HG03097 (cell line): ENCODE measurements around the gene ARHGDIG.

Experiments
- ATAC-seq: cut with Tn5 transposase; IDR thresholded peaks from one replicate; pipeline ENCODE4 v1.9.1; 2021; ENCODE audit not compliant: unreplicated experiment, low FRiP score

The ARHGDIG gene

DNA sequence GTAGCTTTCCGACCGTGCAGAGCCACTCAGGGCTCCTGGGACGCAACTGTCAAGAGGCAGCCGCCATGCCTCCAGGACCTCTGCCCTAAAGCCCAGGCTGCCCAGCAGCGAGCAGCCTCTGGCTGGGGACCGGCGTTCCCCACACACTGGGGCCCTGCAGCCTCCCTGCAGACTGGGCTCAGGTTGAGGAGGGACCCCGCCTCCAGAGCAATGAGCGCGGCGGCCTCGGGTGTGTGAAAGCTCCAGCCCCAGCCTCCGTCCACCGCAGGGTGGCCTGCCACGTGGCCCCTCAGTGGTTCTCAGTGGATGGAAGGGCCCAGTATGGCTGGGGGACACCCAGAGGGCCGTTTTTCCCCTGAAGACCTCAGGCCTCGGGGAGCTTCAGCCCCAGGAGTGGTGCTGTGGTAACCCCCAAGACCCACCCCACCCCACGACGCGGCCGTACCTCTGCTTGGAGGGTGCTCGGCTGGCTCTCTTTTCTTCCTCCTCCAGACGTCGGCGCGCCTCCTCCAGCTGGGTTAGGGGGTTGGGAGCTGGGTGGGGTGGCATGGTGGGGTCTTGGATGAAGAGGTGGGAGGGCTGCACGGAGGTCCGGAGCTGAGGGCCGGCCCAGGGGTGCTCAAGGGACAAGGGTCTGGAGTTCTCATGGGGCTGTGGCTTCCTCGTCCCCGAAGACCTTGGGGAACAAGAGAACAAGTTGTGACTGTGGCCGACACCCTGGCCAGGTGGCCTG, 12.8 kb downstream of the ARHGDIG start:
- ATAC-seq = no peak

DNA sequence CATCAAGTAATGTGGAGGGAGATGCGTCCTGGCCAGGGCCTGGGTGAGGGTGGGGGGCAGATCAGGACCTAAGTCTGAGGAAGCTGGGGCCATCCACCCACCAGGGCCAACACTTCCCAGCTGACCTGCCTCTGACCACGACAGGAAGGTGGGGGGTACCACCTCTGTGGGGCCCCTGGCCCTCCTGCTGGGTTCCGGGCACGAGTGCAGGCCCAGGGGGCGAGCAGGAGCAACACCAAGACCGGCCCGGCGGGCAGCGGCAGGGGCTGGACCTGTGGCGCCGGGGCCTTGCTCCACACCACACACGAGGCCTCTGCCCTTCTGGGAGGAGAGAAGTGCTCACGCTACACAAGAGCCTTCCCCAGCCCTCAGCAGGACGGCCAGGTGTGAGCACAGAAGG, 15.9 kb downstream of the ARHGDIG start:
- no peak for ATAC-seq

DNA sequence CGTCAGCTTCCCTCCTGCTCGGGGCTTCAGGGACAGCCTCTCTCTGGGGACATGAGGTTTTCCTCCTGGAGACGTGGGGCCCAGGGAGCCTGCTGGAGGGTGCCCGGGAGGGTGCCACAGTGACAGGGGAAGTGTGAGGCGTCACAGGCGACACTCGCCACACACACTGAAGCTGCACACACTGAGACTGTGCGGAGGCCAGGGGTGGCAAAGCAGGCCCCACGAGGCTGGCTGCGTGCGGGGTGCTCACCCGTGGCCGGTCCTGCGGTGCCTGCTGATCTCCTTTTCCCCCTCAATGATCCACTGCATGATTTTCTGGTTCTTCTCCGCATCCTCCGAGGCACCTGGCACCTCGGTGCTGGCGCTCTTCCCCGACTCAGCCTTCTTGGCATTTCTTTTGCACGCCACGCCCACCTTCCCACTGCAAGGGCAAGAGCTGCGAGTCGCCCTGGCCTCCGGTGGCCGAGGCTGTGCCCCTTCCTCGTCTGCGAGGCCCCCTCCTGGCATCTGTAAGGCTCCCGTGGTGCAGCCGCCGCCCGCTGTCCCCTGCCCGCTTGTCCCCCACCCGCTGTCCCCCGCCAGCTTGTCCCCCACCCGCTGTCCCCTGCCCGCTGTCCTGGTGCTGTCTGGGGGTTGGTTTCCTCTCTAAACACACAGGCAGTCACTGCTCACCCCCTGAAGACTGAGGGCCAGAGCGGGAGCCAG, 16.6 kb downstream of the ARHGDIG start:
- no peak for ATAC-seq

DNA sequence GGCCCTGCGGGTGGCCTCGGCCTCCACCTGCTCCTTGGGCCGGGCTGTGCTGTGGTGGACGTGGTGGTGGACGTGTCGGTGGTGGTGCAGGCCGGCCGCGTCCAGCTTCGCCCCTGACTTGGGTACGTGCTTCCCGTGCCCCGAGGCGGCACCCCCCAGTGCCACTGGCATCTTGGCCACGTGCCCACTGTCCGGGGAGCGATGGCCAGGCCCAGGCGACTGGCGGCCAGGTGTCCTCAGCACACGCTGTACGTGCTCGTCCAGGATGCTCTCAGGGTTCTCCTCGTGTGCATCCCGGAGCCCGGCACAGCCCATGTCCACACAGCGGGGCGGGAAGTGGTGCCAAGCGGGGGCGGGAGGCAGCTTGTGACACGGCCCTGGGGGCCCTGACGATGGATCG, 17.4 kb downstream of the ARHGDIG start:
- ATAC-seq = no peak

DNA sequence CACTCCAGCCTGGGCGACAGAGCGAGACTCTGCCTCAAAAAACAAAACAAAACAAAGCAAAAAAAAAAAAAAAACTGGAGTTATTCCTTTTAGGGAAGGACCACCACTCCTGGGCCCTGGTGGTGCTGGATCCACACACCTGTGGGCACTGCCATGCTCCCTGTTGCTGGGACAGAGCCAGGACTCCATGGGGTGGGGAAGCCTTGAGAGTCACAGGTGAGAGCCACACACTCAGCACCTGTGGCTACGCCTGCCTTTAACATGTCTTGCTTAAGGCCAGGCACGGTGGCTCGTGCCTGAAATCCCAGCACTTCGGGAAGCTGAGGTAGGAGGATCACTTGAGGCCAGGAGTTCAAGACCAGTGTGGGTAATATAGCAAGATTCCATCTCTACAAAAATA, 20.8 kb downstream of the ARHGDIG start:
- ATAC-seq = no peak

DNA sequence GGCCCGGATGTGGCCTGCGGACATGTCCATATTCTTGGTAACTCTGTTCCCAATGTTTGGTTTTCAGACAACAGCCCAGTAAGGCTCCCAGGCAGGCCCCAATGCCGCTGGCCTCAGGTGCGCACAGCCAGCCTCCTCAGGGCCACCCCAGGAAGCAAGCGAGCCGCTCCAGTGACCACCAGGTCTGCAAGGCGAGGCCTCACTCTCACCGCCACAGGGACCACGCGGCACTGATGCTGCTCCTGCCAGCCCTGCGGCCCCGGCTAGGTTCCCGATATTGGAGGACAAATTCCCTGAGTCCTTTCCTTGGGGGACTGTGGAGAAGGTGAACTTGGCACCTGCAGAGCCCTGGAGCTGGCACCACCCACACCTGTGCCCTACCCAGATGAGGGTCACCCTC, 21.6 kb downstream of the ARHGDIG start:
- ATAC-seq = no peak

DNA sequence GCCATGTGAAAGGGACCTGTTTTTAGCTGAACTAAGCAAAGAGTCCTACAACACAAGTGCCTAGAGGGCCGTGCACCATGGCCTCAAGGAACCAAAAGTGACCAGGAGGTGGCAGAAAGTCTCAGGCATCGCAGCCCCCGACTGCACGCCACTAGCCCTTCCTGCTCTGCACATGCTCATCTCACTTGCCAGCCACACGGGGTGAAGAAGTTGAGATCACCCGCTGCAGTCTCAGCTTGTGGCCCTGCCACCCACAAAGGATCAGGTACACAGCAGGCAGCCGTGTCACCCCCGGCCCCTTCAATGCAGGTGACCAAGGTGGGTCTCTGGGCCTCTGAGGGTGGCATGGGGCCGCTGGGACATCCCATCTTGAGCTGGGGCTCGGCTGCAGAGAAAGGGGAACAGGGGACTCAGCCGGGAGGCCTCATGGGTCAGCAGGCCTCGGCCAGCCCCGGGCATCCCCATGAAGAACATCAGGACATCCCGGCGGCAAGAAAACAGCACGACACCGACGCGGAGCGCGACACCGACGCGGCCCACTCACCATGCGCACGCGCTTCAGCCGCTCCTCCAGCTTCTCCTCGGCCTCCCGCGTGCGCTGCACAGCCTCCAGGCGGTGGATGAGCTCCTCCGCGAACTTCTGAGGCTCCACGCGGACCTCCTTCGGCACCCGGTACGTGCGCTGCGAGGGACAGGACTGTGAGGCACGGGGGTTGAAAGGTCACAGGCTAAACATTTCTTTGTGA, 23.5 kb downstream of the ARHGDIG start:
- no peak for ATAC-seq

DNA sequence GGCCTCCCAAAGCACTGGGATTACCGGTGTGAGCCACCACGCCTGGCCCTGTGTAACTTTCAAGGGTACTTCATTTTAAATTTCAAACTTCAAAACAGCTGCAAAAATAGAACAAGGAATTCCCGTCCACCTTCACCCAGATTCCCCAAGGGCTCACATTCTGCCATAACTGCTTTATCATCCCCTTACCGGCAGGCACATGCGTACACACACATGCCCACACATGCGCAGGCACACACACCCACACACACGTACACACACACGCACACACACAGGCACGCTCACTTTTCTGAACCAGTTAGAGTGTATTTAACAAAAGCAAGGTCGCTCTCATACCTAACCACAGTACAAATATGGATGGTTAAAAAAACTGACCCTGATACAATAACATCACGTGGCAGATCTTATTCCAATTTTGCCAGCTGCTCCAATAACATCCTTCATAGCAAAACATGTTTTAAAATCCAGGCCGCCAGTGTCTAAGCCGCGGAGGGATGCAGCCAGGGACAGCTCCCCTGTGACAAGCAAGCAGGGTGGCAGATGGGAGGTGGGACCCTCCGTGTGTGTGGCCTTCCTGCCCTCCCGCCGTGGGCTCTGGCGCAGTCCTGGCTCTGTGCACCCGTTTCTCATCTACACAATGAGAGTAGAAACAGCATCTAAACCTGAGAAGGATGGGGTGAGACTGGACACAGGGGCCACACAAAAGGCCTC, 25.7 kb downstream of the ARHGDIG start:
- ATAC-seq = no peak

DNA sequence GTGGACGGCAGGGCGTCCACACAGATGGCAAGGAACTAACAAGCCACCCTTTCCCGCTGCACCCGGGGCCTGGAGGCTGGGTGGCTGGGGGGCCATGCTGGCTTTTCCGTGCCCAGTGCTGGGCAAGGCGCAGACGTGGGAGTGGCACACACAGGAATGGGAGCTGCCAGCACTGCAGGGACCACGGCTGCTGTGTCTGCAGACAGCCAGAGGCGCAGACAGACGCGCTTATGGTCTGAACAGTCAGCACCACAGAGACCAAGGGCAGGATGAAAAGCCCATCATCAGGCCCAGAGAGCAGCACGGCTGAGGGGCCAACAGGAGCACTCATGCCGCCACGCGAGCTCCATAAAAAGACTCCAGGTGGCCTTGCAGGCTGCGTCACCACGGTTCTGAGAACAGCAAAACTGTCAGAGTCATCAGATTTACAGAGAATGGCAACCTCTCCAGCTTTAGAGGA, 26.6 kb downstream of the ARHGDIG start:
- no peak for ATAC-seq

DNA sequence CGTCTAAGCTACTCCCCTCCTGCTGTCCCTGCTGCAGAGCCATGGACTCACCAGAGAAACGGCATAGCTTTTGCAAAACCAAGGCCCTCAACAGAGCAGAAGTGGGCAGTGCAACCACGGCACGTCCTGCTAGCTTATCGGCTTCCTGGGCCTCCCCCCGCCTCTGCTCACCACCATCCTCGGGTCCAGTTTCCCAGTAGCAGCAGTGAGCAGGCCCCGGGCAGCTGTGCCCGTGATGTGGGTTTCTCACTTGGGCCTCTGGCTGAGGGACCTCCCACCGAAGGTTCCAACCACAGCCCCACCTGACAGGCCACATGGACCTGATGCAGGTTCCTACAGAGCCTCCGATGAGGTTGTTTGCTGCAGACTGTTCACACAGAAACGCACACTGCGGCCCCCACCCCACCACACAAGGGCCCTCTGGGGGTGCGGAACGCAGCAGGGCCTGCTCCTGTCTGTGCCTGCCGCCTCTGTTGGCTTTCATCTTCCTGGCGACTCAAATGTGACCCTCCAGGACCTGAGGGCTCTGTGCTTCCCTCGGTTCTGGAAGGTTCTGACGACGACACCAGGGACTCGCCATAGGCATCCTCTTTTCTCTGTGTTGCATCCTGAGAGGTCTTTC, 27.4 kb downstream of the ARHGDIG start:
- ATAC-seq = no peak

DNA sequence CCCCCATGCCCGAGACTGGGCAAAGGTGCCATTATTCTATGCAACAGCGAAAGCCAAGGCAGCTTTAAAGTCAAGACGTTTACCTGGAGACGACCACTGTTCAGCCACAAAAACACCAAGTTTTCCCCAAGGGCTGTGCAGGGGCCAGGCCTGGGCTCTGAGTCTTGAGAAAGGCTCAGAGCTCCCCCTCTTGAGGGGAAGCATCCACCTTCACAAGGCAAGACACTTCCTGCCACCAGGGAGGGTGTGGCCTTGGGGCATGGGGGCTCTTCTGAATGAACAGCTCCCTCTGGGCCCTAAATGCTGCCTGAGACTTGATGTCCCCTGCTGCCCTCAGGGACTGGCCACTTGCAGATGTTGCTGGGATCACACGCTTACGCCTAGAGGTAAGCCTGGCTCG, 29.1 kb downstream of the ARHGDIG start:
- no peak for ATAC-seq

DNA sequence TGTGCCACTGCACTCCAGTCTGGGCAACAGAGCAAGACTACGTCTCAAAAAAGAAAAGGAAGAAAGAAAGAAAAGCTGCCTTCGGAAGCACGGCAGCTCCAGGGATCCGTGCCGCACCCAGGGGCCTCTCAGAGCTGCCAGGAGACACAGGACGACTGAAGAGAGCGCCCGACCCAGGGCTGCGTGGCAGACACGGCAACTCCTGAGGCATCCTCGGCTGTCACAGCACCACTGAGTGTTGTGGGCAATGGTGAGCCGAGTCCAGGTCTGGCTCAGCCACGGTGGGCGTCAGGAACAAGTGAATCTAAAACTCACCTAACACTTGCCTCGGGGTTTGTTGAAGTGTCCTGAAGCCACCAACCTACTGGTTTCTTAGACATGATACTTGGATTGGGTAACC, 31.3 kb downstream of the ARHGDIG start:
- ATAC-seq = no peak

DNA sequence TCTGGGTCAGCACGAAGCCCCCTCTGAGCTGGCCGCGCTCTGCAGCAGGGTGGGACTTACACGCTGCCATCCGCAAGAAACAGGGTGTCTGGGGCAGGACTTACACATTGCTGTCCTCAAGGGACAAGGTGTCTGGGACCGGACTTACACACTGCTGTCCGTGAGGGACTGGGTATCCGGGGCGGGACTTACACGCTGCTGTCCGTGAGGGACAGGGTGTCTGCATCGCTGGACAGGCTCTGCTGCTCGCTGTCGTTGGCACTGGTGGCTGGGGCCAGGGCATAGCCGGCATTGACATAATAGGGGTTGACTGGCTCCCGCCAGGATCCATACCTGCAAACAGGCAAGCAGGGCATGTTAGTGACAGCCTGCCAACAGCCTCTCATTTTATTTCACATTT, 34.0 kb downstream of the ARHGDIG start:
- ATAC-seq = no peak

DNA sequence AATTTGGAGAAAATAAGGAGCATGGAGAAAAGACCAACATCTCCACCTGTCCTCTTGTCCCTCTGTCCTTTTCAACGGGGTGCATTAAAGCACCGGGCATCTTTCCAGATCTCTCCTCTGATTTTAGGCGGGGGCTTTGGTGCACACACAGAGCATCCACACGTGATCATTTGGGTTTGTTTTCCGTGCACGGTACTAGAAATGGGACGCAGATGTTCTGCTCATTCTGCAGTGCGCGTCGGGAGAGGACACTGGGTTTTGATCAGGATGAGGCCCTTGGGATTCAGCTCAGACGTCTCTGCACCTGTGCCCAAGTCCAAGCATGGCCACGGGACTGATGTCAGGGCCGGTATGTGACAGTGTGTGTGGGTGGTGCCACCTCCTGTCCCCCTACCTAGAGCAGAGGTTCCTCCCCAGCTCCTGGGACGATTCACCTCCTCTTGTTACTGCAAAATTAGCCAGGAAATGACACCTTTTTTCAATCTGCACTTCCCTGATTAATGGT, 34.5 kb downstream of the ARHGDIG start:
- ATAC-seq = no peak

DNA sequence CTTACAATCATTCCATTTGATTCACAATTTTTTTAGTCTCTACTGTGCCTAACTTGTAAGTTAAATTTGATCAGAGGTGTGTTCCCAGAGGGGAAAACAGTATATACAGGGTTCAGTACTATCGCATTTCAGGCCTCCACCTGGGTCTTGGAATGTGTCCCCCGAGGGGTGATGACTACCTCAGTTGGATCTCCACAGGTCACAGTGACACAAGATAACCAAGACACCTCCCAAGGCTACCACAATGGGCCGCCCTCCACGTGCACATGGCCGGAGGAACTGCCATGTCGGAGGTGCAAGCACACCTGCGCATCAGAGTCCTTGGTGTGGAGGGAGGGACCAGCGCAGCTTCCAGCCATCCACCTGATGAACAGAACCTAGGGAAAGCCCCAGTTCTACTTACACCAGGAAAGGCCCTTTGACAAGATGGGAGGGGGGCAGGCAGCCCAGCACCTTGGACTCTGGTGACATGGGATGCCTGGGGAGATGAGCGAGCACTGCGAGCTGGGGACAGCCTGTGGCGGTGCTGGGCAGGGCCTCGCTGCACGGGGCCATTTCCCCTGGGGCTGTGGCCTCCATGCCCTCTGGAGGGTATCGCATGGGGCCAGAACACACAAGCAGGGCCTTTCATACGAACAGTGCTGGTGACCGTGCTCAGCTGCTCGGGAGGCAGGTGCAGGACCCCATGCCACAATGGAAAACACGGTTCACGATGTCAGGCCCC, 36.5 kb downstream of the ARHGDIG start:
- no peak for ATAC-seq

DNA sequence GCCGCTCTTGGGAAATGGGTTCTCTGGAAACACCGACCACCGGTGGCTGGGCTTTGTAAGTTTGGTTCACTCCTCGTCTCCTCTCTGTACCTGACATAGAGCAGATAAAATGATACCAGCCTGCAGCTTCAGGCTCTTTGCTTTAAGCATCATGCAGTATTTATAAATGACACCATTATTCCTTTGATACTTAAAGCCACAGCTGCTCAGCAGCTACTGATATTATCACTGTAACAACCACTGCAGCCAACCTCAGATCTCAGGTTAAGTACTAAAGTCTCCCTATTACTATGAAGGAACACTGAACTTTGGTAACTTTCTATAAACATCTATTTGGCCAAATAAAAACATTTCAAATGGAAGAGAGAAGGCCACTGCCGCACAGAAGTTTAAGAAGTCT, 37.2 kb downstream of the ARHGDIG start:
- ATAC-seq = no peak

DNA sequence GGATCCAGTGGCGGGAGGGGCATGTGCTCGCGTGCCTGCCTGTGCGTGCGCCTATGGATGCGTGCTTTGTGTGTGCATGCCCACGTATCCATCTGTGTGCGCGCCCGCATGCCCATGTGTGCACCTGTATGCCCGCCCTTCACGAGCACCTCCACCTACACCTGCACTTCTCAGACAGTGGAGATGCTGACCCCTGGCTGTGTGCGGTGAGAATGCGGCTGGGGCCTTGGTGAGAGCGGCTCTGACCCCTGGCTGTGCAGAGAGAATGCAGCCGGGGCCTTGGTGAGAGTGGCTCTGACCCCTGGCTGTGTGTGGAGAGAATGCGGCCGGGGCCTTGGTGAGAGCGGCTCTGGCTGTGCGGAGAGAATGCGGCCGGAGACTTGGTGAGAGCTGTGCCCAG, 38.2 kb downstream of the ARHGDIG start:
- no peak for ATAC-seq

DNA sequence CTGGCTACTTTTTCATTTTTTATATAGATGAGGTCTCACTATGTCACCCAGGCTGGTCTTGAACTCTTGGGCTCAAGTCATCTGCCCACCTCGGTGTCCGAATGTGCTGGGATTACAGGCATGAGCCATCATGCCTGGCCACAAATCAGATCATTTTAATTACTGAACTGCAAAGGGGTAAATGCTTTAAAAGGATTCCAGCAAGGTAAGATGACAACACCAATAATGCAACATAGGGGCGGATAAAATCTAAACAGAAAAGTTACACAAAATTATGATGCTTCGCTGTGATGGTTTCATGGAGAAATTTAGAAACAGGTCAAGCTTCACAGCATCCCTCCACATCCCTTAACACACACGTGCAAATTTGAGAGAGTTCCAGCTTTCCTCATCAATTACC, 39.8 kb downstream of the ARHGDIG start:
- no peak for ATAC-seq

DNA sequence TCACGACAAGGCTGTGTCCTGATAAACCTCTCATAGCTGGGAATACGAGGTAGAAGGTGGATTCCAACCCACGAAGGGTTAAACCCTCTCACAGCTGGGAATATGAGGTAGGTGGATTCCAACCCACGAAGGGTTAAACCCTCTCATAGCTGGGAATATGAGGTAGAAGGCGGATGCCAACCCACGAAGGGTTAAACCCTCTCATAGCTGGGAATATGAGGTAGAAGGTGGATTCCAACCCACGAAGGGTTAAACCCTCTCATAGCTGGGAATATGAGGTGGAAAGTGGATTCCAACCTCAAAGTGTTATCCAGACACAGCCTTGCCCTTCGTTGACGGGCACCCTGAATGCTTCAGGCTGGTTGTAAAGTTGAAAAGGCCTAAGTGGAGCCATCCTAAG, 41.1 kb downstream of the ARHGDIG start:
- no peak for ATAC-seq
